Glutamatergic neuron (in vitro differentiated cells): Measurements from ENCODE around the gene DNAI1. TPM values are rescaled to one million over a fixed set of nuclear protein-coding genes. Genes with fewer than 3 reads are reported as not detected.

Experiments
- DNase-seq: peaks from one replicate; pipeline ENCODE4 v3.0.0; 2022
- H3K27ac Mint-ChIP-seq: one replicate; pipeline ENCODE4 v1.8.0; 2020; ENCODE audit warnings: mild to moderate bottlenecking, mixed read lengths, inconsistent platforms; ENCODE audit not compliant: unreplicated experiment
- H3K27me3 Mint-ChIP-seq: one replicate; pipeline ENCODE4 v1.8.0; 2020; ENCODE audit warnings: mild to moderate bottlenecking, moderate library complexity, mixed read lengths, inconsistent platforms; ENCODE audit not compliant: unreplicated experiment
- H3K36me3 Mint-ChIP-seq: one replicate; pipeline ENCODE4 v1.8.0; 2020; ENCODE audit warnings: mild to moderate bottlenecking, mixed read lengths, inconsistent platforms; ENCODE audit not compliant: unreplicated experiment
- H3K4me1 Mint-ChIP-seq: one replicate; pipeline ENCODE4 v1.8.0; 2020; ENCODE audit warnings: mild to moderate bottlenecking, low read depth, mixed read lengths, inconsistent platforms; ENCODE audit not compliant: unreplicated experiment
- H3K4me3 Mint-ChIP-seq: one replicate; pipeline ENCODE4 v1.8.0; 2020; ENCODE audit warnings: mild to moderate bottlenecking, mixed read lengths, inconsistent platforms; ENCODE audit not compliant: unreplicated experiment
- H3K9me3 Mint-ChIP-seq: one replicate; pipeline ENCODE4 v1.8.0; 2020; ENCODE audit warnings: mild to moderate bottlenecking, moderate library complexity, mixed read lengths, inconsistent platforms; ENCODE audit not compliant: unreplicated experiment
- total RNA-seq: library from RNA; stranded (reverse); fragmentation: NEBNext Ultra II Directional; extraction: Animal tissue kit (Norgen Biotek cat#: 25700); gene quantifications from one replicate; pipeline ENCODE4 v1.2.1, GENCODE V29; 2021; ENCODE audit not compliant: unreplicated experiment
- TF ChIP-seq, protein P1 (sequence below): fragments of 200-600 bp; sonication (generic); IDR thresholded peaks from one replicate; pipeline ENCODE4 v1.5.0; 2021; ENCODE audit not compliant: partially characterized antibody, unreplicated experiment

The DNAI1 gene
- total RNA-seq, 1 donor from 2014 or later = 1.2 TPM

DNA sequence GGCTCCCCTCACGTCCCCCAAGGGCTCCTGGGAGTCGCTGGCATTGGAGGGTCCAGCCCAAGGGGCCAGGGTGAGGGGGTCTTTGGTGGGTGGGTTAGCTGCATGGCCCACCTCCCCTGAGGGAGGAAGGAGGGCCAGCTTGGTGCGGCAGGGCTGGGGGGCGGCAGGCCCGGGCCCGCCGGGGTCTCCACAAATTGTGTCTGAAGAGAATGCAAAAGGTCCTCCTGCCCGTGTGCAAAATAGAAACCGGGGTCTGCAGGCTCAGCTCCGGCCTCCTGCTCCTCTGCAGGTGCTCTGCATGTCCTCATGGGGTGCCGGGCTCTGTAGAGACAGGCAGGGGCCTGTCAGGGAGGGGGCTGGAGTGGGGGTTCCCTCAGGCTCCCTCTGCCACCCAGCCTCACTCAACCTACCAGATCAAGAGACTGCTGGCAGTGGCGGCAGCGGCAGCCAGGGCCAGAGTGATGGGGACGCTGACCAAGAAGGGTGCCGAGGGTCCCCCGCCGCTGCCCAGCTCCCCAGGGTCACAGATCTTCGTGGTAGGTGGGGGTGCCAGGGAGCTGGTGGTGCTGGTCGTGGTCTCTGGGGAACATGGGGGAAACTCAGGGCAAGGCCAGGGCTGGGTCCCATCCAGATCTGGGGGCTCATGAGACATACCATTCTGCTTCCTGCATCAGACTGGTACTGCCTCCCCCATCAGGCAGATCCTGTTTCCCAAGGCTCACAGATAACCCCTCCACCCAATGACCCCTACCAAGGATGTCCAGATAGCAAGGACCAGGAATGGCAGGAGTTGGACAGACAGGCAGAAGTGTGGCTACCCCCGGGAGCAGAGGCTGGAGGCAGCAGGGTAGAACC is 93.4 kb downstream of the DNAI1 start:
- Mint-ChIP-seq H3K27me3 (peaks cover 28% of the 10 kb centered on the region), H3K4me3 (no peak overlapping the region), H3K27ac (no peak overlapping the region), H3K9me3 (peaks cover 19% of the 10 kb centered on the region), H3K36me3 (peaks cover 5% of the 10 kb centered on the region), H3K4me1 (peaks cover 35% of the 10 kb centered on the region)
- no peak for DNase-seq
- TF ChIP-seq, protein P1, sequence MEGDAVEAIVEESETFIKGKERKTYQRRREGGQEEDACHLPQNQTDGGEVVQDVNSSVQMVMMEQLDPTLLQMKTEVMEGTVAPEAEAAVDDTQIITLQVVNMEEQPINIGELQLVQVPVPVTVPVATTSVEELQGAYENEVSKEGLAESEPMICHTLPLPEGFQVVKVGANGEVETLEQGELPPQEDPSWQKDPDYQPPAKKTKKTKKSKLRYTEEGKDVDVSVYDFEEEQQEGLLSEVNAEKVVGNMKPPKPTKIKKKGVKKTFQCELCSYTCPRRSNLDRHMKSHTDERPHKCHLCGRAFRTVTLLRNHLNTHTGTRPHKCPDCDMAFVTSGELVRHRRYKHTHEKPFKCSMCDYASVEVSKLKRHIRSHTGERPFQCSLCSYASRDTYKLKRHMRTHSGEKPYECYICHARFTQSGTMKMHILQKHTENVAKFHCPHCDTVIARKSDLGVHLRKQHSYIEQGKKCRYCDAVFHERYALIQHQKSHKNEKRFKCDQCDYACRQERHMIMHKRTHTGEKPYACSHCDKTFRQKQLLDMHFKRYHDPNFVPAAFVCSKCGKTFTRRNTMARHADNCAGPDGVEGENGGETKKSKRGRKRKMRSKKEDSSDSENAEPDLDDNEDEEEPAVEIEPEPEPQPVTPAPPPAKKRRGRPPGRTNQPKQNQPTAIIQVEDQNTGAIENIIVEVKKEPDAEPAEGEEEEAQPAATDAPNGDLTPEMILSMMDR = no peak

DNA sequence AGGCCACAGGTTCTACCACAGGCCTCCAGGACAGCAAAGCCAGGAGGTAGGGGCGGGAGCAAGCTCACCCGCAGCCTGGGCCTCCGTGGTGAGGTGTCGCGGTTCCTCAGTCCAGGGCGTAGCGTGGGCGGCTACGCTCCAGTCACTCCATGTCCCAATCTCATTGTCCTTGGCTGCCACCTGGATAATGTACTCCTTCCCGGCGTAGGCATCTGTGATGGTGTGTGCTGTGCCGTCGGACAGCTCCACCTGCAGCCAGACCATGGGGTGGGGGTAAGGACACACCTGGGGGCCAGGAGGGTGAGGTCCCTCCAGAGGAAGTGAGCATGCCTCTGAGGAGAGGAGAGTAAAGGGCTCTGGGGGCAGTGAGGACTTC is 94.0 kb downstream of the DNAI1 start:
- no peak overlapping the region for H3K27ac Mint-ChIP-seq
- H3K4me3 Mint-ChIP-seq = no peak overlapping the region
- H3K9me3 Mint-ChIP-seq = peaks cover 22% of the 10 kb centered on the region
- no peak for DNase-seq
- peaks cover 37% of the 10 kb centered on the region for H3K4me1 Mint-ChIP-seq
- TF ChIP-seq, protein P1 = no peak
- H3K36me3 Mint-ChIP-seq = peaks cover 5% of the 10 kb centered on the region
- H3K27me3 Mint-ChIP-seq = peaks cover 30% of the 10 kb centered on the region

DNA sequence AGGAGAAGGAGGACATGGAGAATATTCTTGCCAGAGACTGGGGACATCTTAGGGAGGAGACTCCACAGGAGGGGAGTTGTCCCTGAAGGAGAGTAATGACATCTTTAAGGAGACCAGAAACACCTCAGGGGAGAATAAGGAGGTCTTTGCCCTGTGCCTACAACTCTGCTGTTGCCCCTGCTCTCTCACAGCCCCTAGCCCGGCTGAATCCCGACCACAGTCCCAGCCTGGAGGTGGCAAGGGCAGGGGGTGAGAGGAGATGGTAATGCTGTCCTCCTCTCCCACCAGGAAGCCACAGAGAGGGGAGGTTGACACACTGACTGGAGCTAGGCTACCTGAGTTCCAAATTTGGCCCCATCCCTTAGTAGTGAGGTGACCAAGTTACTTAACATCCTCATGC is 94.4 kb downstream of the DNAI1 start:
- no peak overlapping the region for H3K27ac Mint-ChIP-seq
- H3K4me3 Mint-ChIP-seq = no peak overlapping the region
- peaks cover 5% of the 10 kb centered on the region for H3K36me3 Mint-ChIP-seq
- peaks cover 22% of the 10 kb centered on the region for H3K9me3 Mint-ChIP-seq
- H3K27me3 Mint-ChIP-seq = peaks cover 31% of the 10 kb centered on the region
- DNase-seq = no peak
- H3K4me1 Mint-ChIP-seq = peaks cover 37% of the 10 kb centered on the region
- TF ChIP-seq, protein P1 = no peak

DNA sequence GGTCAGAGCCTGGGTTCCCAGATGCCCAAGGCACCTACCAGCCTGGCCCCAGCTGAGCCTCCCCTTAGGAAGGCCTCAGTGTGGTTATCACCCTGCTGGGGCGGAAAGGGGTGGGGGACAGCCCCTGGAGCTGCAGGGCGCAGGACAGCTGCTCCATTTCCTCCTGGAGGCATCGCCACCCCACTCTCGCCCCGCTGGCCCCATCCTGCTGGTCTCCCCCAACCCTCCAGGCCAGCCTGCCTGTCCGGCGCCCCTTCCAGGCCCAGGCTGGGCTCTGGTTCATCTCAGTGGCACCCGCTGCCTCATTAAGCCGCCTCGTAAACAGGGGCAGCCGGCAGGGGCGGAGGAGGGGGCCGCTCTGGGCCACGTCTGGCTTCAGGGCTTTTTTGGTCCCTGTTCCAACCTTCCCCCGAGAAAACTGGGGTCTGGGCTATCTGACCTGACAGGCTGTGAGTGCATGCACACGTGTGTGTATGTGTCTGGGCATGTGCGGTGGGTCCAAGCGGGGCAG is 95.0 kb downstream of the DNAI1 start:
- peaks cover 29% of the 10 kb centered on the region for H3K27me3 Mint-ChIP-seq
- H3K9me3 Mint-ChIP-seq = peaks cover 22% of the 10 kb centered on the region
- H3K36me3 Mint-ChIP-seq = peaks cover 5% of the 10 kb centered on the region
- TF ChIP-seq, protein P1 = no peak
- peaks cover 37% of the 10 kb centered on the region for H3K4me1 Mint-ChIP-seq
- DNase-seq = no peak
- H3K4me3 Mint-ChIP-seq = no peak overlapping the region
- no peak overlapping the region for H3K27ac Mint-ChIP-seq
